Stimulated activated CD4-positive, alpha-beta T cell treated with anti-CD3 and anti-CD28 coated beads, Interleukin-1b, Interleukin-23, amount 100 ng/mL, for 24 hours (primary cell): ENCODE data around the gene SDCCAG8.

ENCODE experiments used
- DNase-seq, 4 experiments: peaks; one replicate each; pipeline ENCODE4 v3.0.0-alpha.2; 2020; ENCODE audit warnings: low read depth in 4 of 4, low spot score in 1 of 4

The SDCCAG8 gene

DNA sequence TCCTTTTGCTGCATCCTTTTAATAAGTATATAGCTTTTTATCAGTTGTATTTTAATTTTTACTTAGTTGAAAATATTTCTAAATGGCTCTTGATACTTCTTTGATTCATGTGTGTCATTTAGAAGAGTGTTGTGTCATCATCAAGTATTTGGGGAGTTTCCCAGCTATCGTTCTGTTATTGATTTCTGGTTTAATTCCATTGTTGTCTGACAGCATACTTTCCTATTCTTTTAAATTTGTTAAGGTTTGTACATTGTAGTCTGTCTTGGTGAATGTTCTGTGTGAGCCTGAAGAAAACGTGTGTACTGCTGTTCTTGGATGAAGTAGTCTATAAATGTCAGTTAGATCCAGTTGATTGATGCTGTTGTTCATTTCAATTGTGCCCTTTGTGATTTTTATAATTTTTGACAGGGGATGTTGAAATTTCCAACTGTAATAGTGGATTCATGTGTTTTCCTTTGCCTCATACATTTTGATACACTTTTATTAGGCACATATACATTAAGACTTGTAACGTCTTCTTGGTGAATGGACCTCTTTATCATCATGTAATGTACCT is 24.8 kb downstream of the SDCCAG8 start:
- no peak for DNase-seq

DNA sequence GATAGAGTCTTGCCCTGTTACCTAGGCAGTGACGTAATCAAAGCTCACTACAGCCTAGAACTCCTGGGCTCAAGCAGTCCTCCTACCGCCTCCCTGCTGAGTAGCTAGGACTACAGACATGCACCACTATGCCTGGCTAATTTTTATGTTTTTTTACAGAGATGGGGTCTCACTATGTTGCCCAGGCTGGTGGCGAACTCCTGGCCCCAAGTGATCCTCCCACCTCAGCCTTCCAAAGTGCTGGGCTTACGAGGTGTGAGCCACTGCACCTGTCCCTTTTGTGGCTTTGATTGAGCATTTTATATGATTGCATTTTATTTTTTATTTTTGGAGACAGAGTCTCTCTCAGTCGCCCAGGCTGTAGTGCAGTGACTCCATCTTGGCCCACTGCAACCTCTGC is 25.8 kb downstream of the SDCCAG8 start:
- DNase-seq: no peak

DNA sequence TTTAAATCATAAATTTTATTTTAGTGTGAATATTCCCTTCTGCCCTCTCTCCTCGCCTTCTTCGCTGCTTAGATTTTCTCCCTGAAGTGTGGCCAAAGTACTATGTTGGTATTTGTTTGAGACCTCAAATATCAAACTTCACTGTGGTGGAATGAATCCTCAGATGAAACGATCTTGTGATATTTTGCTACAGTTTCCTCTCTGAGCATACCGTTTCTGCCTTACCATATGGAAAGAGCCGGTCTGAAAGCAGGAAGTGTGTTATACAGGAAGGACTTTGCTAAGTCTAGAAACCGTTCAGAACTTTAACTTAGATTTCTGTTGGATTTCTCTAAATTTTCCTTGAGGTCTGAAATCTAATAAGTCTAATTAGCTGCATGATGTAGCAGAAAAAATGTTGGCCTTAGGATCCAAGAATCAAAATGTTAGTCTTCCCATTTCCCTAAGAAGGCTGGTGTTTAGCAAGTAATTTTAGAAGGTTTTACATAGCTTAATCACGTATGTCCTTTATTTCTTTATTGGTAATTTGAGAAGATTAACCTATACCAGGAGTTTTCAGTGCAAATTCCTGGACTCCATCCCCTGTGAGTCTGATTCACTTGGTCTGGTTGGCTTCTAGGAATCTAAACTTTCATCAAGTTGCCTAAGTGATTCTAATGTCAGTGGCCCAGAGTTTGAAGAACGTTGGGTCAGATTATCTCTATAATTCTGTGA is 30.7 kb downstream of the SDCCAG8 start:
- no peak for DNase-seq

DNA sequence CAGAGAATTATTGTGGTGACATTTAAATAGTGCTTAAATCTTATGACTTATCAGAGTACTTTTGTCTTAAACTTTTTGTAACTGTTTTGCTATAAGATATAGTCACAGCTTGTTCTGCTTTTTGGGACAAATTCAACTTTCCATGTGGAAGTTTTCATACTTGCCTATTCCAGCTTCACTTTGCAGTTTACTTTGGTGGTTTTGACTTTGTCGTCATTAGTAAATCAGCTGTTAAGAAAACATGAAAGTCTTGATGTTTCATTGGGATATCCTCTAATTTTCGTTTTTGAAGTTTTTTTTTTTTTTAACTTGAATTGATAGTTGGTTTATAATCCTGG is 31.3 kb downstream of the SDCCAG8 start:
- DNase-seq: no peak

DNA sequence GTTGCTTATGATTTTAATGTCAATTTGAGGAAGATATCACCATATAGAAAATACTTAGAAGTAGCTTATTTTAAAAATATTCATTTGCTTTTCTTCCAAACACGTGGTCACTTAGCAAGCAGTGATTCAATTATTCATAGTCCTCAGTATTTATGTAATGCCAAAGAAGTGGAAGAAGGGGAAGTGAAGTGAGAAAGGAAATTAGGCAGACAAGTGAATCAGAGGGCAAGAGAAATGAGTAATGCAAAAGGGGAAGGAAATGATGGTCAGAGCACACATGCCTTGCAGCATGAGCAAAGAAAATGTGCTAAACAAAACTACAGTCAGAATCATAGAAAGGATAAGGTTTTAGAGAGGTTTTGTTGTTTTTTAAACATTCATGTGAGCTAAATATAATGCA is 31.8 kb downstream of the SDCCAG8 start:
- no peak for DNase-seq

DNA sequence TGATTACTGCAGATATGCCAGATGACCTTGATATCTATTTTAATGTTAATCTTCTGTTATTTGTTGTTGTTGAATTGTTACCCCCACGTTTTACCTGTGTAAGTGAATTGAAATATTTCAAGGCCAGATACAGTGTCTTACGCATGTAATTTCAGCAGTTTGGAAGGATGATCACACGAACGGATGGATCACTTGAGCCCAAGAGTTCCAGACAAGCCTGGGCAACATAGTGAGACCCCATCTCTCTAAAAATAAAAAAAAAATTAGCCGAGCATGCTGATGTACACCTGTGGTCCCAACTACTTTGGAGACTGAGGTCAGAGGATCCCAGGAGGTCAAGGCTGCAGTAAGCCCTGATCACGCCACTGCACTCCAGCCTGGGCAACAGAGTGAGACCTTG is 32.2 kb downstream of the SDCCAG8 start:
- DNase-seq: no peak

DNA sequence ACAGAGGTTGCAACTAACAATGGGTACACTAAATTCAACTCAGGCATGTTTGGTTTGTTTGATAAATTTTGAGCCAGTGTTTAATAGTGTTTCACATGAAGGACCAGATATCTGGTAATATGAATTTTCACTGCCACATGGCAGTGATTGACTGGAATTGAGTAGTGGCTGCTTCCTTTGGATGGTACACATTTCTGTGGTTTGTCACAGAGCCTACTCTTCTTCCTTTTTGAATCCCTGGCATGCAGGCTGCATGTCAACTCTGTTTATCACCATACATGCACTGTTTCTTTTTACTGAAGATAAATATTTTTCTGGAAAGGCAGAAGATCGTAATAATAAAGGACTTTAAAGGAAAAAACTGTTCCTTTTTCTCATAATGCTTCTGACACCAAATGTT is 35.5 kb downstream of the SDCCAG8 start:
- no peak for DNase-seq

DNA sequence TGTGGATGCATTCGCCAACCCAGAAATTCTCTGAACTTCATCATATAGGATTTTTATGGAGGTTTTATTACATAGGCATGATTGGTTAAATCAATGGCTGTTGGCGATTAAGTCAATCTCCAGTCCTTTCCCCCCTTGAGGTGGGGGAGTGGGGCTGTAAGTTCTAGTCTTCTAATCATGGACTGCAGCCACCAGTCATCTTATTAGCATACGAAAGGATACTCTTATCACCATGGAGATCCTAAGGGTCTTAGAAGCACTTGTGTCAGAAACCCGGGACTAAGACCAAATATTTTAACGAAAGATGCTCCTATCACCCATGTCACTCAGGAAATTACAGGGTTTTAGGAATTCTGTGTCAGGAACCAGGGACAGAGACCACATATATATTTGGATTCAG is 36.3 kb downstream of the SDCCAG8 start:
- DNase-seq: no peak

DNA sequence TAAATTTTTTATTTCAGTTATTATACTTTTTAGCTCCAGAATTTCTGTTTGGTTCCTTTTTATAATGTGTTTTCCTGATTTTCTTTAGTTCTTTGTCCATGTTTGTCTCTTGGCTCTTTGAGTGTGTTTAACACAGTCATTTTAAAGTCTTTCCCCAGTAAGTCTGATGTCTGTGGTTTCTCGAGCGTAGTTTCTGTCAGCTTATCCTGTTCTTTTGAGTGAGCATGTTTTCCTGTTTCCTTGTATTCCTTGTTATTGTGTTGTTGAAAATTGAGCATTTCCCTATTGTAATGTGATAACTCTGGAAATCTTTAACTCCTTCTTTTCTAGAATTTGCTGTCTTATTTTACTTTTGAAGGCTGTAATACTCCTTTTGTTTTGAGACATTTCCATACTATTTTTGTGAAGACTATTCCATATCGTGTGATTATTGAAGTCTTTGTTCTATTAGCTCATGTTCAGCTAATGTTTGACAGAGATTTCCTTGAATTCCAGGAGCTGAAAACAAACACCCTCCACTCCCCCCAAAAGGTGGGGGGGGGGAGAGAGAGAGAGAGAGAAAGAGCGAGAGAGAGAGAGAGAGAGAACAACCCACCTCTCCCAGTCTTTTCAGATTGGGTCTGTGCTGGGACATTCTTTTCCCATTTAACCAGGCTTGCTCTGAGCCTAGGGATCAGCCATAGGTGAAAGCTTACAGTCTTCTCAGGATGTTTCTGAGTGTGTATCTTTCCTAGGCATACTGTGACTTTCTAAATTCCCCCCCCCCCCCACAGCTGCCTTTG is 38.3 kb downstream of the SDCCAG8 start:
- DNase-seq: no peak

DNA sequence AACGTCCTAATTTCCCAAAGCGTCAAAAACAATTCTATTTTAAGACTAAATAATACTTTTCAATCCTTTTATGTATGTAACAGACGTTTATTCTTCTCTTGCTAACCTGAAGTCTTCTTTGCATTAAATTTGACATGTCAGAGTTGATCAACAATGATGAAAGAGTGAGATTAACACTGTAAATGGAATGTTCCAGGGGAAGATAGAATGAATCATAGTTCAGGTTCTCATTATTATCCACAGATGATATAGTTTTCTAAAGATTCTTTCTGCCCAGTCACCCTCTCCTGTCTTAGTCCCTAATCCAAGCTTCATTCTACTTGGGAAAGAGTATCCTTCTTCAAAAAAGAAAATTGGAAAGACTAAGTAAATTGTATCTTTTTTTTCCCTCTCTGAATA is 38.9 kb downstream of the SDCCAG8 start:
- DNase-seq: no peak

DNA sequence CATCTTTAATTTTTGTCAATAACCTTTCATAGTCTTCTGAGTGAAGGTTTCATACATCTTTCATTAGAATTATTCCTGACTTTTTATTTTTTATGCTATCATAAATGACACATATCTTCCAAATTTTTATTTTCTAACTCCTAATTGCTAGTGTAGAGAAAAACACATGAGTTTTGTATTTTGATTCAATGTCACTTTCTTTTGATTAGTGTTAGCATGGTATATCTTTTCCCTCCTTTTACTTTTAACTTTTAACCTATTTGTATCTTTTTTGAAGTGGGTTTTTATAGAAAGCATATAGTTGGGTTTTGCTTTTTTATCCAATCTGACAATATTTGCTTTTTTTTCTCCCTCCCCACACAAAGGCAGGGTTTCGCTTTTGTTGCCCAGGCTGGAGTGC is 43.2 kb downstream of the SDCCAG8 start:
- no peak for DNase-seq

DNA sequence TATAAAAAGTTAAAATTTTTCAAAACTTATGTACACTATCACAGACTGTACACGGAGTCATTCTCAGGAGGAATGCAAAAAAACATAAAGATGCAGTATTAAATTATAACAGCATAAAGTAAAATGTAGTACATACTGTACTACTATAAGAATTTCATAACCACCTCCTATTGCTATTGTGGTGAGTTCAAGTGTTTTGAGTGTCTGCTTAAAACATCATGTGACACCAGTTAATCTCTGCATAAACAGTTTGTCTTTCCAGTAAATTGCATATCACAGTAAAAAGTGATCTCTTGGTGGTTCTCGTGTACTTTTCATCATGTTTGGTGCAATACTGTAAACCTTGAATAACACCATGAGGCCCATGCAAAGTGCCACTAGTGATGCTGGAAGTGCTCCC is 45.2 kb downstream of the SDCCAG8 start:
- DNase-seq: no peak

DNA sequence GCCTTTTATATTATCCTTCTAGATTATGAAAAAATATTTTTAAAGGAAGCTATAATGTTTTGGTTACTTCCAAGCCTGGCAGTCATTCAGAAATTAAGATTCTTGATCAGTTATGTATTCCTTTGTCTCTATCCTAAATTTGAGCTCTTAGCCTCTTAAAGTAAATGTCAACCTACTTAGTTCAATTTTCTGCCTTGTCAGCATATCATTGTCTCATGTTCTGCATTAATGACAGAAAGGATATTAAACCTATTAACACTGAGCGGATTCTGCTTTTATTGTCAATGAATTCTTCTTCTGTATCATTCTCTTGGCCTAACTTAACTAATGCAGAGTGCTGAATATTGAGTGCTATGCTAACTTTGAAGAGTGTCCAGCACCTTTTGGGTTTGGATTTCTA is 56.0 kb downstream of the SDCCAG8 start:
- no peak for DNase-seq

DNA sequence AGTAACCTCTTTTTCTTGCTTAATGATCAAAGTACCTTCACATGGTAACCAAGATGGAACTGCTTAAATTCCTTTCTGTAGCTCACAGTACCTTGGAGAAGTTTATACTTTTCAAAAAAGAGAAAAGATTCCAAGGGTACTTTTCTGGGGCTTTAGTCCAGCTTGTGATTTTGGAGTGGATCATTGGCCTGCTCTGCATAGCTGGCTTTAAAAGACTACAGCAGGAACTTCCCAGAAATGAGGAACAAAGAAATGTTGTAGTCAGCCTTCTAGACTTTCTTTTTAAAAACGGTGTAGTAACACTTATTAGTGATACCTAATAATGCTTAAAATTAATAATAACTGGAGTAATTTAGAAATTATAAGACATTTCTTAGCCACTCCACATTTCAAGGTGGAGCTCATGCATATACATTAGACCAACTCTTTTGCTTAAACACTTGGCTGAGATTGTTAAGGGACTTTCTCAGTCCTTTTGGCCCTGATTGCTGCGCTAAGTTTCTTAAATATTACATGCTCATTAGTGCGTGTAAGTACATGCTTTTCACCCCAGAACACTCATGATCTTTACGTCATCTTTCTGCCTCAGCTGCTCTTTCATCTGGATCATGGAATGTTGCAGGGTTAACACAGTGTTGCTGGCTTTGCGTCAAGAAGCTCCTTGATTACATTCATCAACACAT is 57.3 kb downstream of the SDCCAG8 start:
- DNase-seq: no peak

DNA sequence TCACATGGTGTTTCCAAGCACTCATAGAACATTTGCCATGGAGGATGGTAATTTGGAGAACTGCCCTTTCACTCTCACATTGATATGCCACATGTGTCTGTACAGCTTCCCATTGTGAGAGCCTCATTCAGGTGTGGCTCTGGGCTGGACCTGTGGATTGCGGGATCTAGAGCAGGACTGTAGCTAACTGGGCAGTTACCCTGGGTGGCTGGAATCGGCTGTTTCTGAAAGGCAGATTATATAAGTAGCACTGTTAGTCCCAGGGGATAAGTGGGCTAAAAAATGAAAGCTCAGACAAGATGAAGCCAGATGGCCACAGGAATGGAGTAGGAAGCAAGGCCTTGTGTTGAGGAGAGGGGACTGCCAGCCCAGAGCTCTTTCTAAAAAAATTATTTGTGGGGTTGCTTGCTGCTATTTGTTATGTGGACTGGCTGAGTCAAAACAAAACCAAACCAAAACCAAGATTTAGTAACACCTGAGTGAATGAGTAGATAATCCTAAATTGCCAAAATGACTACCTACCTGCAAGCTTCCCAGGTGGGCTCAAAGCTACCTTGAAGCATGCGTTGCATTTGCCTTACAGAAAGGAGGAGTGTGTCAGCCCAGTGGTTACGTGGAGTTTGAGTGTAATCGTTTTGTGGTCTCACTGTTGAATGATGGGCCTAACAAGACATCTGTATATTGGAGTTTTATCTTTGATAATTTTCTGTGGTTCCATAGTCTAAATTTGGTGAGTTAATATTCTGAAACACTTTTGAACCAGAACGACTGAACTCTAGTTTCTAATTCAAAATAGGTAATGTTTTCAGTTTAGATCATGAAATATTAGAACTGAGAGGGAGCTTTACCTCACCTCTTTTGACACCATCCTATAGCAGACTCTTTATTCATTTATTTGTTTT is 58.0 kb downstream of the SDCCAG8 start:
- no peak for DNase-seq

DNA sequence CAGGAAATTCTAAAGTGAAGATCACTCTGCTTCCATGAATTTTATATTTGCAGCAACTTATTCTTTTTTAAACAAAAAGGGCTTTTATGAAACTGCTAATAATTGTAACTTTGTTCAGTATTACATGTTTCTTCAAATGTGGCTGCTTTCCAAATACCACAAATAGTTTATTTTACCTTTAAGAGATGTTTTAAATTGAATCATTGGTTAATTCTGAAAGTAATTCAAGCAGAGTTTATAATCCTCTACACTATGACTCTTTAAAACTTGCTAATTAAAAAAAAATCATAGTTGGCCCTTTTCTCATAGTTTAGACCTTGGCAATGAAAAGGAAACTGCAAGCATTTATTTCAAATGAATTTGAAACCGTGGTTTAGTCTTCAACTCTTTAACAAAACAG is 59.6 kb downstream of the SDCCAG8 start:
- no peak for DNase-seq

DNA sequence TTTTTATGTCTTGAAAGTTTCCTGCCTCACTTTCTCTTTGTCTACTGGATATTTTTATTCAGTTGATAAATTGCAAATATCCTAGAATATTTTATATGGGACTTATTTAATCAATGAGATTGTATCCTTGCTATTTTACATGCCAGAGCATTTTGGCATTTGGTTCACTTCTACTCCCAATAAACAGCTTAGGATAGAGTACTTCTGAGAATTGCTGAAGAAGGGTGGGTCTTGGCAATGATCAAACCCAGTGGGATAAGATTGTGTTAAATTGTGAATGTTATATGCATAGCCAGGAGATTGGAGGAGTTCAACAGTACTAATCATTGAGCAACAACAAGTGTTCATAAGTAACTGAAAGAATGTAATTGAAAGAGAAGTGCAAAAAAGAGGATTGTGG is 60.1 kb downstream of the SDCCAG8 start:
- no peak for DNase-seq

DNA sequence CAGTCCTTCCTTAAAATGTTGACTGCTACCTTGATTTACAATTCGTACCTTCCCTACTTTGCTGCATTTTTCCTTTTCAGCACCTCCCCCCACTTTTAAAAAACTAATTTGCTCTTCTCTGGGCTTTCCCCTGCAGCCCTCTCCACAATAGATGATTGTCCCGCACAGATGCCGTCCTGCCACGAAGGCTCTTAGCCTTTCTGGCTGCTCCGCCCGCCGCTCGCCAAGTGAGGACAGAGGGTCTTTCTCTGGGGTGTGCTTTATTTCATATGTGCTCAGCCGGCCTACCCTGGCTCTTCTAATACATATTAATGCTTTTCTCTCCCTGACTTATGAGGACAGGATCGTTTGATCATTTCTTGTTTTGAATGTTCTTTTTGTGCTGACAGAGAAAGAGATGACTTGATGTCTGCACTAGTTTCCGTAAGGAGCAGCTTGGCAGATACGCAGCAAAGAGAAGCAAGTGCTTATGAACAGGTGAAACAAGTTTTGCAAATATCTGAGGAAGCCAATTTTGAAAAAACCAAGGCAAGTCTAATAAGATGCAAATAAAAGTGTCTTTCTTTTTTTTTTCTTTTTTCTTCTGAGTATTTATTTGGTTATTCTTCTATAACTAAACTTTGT is 60.6 kb downstream of the SDCCAG8 start:
- DNase-seq: no peak

DNA sequence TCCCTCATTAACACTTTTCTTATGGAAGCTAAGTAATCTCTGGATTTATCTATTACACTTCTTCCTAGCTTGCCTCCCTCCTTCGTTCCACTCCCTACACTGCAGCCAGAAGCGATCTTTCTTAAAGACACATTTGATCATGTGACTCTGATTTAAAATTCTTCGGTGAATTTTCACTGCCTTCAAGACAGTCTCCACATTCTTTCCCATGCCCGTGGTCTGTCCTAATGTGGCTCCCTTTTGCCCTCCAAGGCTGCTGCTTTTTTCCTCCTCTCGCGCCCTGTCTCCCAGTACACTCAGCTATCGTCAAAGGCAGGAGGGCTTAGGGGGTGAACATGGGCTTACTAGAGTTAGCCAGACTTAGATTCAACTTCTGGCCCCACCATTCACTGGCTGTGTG is 64.4 kb downstream of the SDCCAG8 start:
- DNase-seq: no peak

DNA sequence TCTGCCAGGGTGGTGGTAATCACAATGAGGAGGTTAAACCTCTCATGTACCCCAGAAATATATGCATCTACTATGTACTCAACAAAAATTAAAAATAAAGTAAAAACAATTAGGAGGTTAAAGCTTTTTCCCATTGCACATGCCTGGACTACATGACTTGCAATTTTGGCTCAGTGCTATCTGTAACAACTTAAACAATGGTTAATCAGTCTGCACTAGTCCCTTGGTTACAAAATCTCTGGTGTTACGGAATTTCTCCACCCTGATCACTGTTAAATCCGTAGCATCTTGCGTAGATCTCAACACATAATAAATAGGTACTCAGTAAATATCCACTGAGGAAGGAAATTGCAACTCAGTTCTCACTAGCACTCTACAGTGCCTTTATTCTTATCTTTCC is 66.5 kb downstream of the SDCCAG8 start:
- no peak for DNase-seq

DNA sequence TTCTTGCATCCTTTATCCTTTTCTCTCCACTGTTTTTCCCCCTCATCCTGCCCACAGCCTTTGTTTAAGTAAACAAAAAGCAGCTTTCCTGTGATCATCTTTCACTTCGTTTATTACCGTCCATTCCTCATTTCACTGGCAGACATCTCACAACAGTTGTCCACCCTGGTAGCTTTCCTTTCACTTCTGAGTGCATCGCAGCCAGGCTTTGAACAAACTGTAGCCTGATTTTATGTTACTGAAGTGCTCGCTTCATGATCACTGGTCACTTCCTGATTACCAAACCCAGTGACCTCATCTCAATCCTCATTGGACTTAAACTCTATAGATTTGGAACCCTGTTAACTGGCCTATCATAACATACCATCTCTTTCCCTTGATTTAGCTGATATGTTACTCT is 67.7 kb downstream of the SDCCAG8 start:
- DNase-seq: no peak
